IPS-18c (cell line): ENCODE results near the gene CALHM5.

Experiments
- H3K4me3 ChIP-seq: 2 replicates; pipeline ENCODE4 v1.7.0; 2013; ENCODE audit warnings: low read depth, mild to moderate bottlenecking, low read length, moderate library complexity; ENCODE audit not compliant: insufficient read depth
- H3K9me3 ChIP-seq: one replicate; pipeline ENCODE4 v1.6.1; 2013; ENCODE audit warnings: mild to moderate bottlenecking, low read length, moderate library complexity; ENCODE audit not compliant: control insufficient read depth, insufficient read depth

CALHM5 gene

DNA sequence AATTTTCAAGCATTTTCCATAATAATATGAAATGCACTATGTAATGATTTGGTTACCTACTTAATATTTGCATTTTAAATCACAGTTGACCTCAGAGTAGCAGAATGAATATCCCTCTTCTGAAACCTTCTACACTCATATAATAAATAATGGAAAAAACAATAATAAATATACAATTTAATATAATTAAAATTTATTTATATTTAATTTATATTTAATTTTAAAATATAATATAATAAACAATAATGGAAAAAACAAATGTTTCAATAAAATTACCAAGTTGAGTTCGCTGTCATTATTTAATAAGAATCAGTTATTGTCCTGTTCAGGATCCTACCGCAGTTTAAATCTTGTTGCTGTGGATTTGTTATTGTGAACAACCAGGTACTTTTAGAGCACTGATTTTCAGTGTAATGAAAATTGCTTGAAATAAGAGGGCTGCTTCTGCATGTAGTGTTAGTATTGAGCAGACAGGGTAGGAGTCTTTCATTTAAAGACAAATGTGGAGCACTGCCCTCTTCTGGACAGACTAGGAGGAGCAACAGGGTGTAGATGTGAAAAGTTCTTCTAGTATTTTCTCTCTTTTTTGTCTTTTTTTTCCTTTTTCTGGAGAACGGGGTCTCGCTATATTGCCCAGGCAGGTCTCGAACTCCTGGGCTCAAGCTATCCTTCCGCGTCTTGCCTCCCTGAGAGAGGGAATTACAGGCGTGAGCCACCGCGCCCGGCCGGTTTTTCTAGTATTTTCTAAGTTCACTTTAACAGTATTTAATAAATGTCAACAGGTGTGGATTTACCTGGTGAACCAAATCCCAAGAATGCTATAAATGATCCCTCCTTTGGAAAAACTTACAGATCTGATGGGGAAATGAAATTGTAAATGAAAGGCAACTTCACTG, 20.5 kb downstream of the CALHM5 start:
- Histone ChIP-seq H3K9me3 (no peaks in the 10 kb centered on the region), H3K4me3 (no peak overlapping the region)

DNA sequence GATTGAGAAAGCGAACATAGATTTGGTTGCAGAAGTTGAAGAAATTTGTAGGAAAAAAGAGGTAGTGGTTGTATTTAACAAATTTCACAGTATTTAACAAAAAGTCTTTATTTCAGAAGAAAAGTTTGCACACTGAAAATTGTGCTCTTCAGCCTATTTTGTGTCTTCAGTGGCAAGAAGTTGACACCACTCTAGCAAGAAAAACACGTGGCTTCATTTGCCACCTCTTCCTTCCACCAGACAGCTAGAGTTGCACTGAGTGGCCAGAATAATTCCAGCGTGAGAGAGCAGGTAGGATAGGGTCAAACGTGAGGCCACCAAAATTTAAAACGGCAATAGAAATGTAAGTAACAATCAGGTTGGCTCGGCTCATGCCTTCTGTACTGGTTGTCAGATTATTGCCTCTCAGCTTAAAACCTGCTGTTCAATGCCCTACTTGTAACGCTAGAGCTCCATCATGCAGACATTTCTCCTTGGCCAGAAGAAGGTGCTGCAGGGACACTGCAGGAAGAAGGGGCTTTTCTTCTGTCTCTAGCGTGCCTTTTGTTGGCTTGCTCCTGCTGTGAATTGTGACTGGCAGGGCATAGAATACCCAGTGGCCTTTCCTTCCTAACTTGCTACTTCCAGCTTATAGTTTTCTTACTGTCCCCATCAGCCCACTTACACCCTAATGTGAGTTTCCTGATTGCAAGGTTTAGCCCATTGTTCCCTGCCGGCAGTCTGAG, 22.0 kb downstream of the CALHM5 start:
- no peak overlapping the region for H3K4me3 ChIP-seq
- H3K9me3 ChIP-seq, result no peaks in the 10 kb centered on the region

DNA sequence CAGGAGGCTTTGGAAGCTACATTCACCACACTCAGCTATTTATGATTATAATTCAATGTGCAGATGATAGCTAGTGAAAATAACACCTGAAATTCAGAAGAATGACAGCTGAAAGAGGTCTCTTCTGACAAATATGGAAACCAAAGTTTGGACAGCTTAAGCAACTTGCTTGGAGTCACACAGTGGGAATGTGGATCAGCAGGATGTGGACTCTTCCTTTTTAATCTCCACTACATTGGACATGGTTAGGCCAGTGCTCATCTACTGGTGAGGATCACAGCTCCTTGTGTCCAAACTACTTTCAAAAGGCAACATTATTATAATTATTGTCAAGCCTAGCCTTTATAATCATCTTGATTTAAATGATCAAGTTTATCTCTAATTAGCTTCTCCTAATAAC, 23.7 kb downstream of the CALHM5 start:
- no peak overlapping the region for H3K4me3 ChIP-seq
- no peaks in the 10 kb centered on the region for H3K9me3 ChIP-seq

DNA sequence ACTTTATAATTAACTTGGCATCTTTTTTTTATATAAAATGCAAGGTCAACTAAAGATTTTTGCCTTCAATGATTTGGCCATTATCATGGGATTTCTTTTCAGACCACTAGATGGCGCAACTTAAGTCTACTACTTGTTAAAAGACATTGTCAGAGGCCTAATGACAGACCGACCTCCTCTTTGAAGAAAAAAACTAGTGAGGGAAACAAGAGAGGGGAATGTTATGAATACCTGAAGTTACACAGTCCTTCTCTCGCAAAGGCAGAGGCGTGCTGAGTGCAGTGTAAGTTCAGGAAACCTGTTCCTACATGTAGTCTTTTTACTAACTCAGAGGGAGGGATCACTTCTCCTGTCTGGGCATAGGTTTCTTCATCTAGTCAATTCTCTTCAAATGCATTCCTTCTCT, 24.8 kb downstream of the CALHM5 start:
- Histone ChIP-seq H3K4me3 (no peak overlapping the region), H3K9me3 (no peaks in the 10 kb centered on the region)

DNA sequence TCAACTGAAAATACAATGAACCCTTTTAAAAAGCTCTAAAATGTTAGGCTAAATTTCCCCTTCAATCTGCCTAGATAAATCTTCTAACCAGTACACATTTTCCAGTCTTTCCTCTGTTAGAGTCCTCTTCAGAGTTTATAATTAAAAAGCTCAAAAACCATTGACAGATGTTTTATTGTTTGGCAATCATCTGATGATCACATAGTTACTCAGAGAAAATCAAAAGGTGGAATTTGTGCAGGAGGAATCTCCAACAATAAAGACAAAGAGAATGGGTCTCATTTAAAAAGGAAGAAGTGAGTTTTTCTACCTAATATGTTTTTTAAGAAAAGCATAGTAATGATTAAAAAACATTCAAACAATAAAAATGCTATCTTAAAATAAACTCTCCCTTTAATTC, 31.0 kb downstream of the CALHM5 start:
- Histone ChIP-seq H3K9me3 (no peaks in the 10 kb centered on the region), H3K4me3 (no peak overlapping the region)

DNA sequence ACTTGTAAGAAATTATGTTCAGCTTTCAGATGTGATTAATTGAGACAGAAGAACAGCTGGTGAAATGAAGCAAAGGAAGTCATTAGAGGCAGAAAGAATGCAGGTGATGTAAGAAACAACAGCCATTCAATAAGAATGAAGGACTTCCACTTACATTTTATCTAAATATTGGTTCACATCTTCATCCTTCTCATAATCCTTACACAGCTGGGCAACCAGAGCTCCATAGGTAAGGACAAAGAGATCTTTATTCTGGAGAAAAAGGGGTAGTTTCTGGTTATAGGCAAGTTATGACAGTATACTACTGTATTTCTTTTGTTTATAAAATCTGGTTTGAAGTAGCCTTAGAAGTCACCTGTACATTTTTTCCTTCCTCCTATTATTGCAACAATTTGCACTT, 31.7 kb downstream of the CALHM5 start:
- no peak overlapping the region for H3K4me3 ChIP-seq
- no peaks in the 10 kb centered on the region for H3K9me3 ChIP-seq

DNA sequence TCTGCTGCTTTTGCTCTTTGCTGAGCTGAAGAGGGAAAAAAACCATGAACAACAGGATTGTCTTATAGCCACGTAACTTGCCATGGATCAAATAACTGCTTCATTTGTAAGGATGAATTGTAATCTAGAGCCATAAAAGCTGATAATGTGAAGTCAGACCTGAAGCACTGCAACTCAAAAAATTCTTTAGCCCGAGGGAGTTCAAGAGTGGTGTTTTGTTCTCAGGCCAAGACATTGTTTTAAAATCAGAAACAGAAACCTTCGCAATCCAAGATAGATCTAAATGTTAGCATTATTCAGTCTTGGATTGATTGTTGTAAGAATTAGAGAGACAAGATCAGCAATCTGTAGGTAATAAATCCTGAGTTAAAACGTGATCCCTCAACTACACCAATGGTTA, 34.2 kb downstream of the CALHM5 start, which contains the start of gene TRAPPC3L:
TSS of gene TRAPPC3L (minus strand) at position 34 of the 400 bp plus-strand sequence. CDS start 170 bp downstream, outside the sequence.
- no peaks in the 10 kb centered on the region for H3K9me3 ChIP-seq
- no peak within 1 kb of the TSS for H3K4me3 ChIP-seq

DNA sequence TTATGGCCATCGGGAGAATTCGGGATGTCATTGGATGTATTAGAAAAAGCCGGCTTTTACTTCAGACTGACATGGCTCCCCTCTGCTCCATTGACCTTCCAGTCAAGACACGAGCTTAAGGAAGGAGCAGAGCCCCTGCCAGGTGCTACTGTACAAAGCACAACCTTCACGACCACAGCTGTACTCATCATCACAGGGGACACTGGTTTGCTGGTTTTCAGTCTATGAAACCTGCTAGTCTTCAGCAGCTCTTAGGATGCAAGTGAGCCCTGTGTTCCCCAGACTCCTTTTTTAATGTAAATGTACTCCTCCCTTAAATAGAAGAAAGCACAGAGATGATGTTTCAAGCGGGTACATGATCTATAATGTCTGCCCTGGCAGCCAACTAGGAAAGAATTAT, 35.9 kb downstream of the CALHM5 start:
- Histone ChIP-seq H3K9me3 (no peaks in the 10 kb centered on the region), H3K4me3 (no peak overlapping the region)

DNA sequence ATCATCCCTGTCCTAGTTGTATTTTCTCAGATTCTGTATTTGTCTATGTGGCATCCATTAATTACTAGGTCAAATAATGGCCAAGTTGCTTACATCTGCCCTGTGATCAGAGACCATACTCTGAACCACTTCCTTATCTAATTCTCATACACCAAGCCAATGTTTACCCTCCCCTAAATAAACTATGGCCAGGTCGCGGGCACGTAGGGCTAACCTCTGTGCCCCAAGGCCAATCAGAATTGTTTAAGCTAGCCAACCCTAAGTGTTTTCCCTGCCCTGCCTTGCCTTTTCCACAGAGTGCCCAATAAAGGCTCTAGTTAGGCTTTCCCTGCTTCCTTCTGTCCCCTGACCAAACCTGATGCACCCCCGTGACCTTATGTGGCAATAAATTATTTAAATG, 39.4 kb downstream of the CALHM5 start:
- H3K4me3 ChIP-seq, result no peak overlapping the region
- H3K9me3 ChIP-seq, result no peaks in the 10 kb centered on the region

DNA sequence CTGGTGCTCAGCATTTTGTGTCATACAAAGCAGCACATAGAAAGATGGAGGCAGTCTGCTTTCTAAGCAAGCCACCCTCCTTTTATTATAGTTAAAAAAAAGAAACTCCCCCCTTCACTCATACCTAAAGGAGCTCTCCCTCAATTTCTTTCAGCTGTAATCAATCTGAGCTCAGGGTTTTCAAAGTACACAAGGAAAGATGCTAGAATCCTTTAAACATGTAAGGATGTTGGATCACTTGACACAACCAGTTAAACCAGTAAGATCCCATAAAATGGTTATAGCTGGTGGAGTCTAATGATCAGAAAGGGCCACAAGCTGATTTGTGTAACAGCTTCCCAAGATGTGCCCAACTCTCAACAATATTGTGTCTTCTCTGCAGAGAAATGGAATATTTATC, 42.0 kb downstream of the CALHM5 start, which contains the start of gene CALHM4:
TSS of gene CALHM4 (plus strand) at position 301 of the 400 bp plus-strand sequence. CDS start at position 344, 43 bp downstream.
- Histone ChIP-seq H3K4me3 (no peak within 1 kb of the TSS), H3K9me3 (no peaks in the 10 kb centered on the region)

DNA sequence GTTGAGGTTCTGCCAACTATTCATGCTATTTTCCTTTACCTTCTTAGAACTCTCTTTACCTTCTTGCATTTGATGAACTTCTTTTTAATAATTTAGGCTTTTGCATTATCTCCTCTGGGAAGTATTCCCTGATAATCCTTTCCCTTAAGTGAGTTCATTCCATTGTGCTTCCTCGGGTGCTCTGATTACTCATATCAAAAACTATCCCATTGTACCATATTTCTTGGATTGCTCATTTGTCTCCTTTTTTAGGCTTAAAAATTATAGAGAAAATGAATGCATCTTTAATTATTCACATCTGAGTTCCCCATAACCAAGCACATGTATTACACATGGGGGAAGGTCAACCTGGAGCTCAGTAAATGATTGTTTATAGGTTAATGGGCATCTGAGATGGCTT, 44.6 kb downstream of the CALHM5 start:
- H3K9me3 ChIP-seq, result no peaks in the 10 kb centered on the region
- H3K4me3 ChIP-seq, result no peak overlapping the region

DNA sequence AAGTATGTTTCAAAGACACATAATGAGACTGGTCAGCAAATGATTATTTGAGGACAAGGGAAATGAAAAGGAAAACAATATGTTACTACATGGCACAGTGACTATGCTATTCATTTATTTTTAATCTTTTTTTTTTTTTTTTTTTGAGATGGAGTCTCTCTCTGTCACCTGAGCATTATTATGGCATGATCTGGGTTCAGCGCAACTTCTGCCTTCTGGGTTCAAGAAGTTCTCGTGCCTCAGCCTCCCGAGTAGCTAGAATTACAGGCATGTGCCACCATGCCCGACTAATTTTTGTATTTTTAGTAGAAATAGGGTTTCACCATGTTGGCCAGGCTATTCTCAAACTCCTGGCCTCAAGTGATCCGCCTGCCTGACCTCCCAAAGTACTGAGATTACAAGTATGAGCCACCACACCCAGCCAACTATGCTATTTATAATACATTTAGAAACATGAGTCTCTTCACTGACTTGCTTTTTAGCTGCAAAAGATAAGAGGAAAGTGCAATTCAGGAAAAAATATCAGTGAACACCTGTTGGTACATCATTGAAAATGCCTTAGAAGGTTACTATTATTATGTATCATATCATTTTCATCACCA, 45.5 kb downstream of the CALHM5 start:
- no peaks in the 10 kb centered on the region for H3K9me3 ChIP-seq
- H3K4me3 ChIP-seq, result no peak overlapping the region

DNA sequence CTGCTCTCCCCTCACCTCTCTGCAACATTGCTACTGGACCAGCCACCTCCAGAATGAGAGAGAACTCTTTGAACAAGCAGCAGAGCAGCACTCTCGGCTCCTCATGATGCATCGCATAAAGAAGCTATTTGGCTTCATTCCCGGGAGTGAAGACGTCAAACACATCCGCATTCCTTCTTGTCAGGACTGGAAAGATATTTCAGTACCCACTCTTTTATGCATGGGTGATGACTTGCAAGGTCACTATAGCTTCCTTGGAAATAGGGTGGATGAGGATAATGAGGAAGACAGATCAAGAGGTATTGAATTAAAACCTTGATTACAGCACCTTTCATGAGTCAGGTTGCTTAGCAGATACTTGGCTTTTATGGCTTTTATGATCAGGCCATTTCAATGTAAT, 46.5 kb downstream of the CALHM5 start:
- H3K4me3 ChIP-seq, result no peak overlapping the region

DNA sequence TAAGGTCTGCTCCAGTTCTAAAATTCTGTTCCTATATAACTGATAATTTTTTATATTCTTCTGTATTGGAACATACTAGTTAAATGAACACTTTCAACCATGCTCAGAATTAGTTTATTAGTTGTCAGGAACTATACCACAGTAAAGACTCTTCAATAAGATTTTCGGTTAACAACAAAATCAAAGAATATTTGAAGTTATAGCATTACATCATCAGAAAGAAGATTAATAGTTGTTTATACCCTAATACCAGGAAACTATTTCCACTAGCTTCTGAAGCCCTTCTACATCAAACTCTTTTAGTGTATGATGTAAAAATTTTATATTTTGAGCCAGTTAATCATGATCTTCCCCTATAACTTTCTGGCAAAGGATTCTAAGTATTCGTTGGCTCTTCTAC, 48.7 kb downstream of the CALHM5 start:
- Histone ChIP-seq H3K9me3 (no peaks in the 10 kb centered on the region), H3K4me3 (no peak overlapping the region)

More for the DNA sequence above, 46.5 kb downstream of the CALHM5 start:
- no peaks in the 10 kb centered on the region for H3K9me3 ChIP-seq

DNA sequence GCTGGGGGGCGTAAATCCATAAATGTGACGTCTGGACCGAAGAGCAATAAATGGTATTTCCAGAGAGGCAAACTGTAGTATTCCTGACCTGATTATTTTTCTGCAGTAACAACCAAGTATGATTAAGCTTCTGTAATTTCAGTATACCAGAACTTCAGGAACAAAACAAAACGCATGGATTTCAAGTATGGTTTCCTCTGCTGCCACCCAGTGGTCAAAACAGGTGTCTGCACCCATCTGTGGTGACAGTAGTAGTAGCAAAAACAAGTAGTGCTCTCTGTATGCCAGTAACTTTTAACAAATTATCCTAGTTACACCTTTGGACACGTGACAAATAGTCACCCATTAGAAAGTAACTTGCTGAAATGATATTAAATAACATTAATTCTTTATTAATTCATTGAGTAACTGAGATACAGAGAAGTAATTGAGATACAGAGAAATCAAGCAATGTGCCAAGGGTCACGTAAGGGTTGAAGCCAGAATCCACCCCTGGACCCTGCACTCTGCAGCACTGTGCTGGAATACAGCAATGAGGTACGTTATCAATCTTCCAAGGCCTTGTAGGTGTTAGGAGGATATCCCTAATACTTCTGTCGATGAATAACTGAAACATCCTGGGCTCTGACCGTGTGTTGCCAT, 50.1 kb downstream of the CALHM5 start:
- Histone ChIP-seq H3K4me3 (no peak overlapping the region), H3K9me3 (no peaks in the 10 kb centered on the region)

DNA sequence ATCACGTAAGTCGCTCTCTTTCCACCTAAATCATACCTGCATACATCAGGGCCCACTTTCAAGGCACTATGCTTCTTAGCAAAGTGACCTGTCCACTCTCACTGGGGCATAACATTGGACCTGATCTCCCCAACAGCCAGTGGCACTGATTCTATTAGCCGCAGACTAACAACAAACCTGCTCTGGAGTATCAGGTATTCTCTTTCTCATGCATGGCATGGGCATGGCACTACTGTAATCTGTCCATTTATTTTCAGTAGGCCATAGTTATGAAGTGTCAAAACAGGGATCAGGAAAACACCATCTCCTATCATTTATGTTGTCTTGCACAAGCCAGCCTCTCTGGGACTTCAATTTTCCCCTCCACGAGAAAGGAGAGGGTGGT, 50.6 kb downstream of the CALHM5 start:
- H3K4me3 ChIP-seq, result no peak overlapping the region
- H3K9me3 ChIP-seq, result no peaks in the 10 kb centered on the region

DNA sequence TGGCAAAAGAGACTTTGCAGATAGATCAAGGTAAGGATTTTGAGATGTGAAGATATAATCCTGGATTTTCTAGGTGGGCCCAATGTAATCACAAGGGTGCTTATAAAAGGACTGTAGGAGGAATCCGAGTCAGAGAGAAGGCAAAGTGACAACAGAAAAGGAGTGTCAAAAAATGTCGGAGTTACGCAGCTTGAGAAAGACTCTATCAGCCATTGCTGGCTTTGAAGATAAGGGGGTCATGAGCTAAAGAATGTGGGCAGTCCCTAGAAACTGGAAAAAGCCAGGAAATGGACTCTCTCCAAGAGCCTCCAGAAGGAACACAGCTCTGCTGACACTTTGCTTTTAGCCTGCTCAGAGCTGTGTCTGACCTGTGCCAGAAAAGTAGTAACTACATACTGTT, 51.2 kb downstream of the CALHM5 start:
- Histone ChIP-seq H3K4me3 (no peak overlapping the region), H3K9me3 (no peaks in the 10 kb centered on the region)
